ENCODE results near the gene ELL.

The ELL gene

DNA sequence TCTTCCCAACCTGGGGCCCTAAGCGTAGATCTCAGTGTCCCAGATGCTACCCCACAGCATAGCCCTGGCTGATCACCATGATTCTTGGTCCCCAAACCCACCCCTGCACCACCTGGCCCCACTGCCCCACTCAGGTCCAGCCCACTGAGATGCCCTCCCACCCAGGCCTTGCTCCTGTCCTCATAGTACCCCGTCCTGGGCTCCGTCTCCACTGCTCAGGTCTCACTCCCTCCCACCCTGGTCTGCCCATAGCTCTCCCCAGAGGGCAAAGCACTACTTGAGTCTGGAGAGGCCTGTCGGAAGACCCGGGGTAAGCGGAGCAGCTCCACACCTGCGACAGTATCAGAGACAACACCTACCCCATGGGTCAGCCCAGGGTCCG is 48.2 kb downstream of the ELL start:
- Histone ChIP-seq H3K9me3 (no peaks in the 10 kb centered on the region), H3K27me3 (no peaks in the 10 kb centered on the region), H3K4me1 (peaks cover 5% of the 10 kb centered on the region; the same call in 1 of the 2 replicates), H3K36me3 (peaks cover 4% of the 10 kb centered on the region; the same call in 1 of the 2 replicates), H3K4me3 (ENCODE audit: low read depth, low read length) (no peak overlapping the region)
- DNase-seq, result no peak
- TF ChIP-seq CTCF (IDR thresholded peaks at IDR 0.05; ENCODE audit: low read depth, low read length), result no peak

DNA sequence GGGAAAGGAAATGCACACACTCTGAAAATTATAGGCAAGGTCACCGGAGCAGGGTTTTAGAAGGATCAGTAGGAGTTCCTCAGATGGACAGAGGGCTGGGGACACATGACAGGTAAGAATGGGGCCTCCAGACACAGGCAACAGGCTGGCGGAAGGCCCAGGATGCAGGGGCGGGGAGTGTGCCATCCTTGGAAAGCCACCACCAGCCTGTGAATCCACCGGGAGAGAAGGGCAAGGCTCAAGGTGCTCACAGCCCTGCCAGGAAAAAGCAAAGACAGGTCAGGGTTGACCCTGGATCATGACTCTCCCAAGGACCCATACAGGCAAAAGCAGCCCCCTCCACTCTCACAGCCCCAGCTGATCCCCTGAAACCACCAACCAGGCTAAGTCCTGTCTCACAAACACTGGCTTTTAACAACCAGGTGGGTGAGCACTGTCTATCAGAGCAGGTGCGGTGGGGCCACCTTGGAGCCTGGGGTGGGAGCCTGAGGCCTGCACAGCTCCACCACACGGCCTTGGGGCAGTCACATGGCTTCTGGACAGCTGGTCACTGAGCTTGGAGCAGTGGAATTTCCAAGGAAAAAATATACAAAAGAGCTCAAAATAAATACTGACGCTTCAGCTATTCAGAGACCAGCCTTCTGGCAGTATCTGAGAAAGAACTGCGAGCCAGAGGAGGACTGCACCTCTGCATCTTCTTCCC is 48.7 kb downstream of the ELL start:
- Histone ChIP-seq H3K9me3 (no peaks in the 10 kb centered on the region), H3K36me3 (peaks cover 4% of the 10 kb centered on the region; the same call in 1 of the 2 replicates)
- no peak for DNase-seq

DNA sequence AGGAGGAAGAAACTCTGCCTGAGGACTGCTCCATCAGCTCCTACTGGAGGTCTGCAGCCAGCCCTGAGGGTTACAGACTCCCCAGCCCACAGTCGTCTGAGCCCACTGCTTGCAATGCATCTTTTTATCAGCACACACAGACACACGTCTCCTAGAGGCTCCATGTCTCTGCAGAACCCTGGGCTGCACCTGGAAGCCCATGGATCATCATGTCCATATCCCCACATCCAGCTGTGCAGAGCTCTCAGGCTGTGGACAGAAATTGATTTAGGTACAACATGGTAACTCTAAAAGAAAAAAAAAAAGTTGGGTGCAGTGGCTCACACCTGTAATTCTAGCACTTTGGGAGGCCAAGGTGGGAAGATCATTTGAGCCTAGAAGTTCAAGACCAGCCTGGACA is 51.1 kb downstream of the ELL start:
- Histone ChIP-seq H3K36me3 (0 out of 2 replicates have a peak, but pooled peaks cover 4% of the 10 kb centered on the region), H3K4me1 (peaks cover 5% of the 10 kb centered on the region; the same call in 1 of the 2 replicates), H3K4me3 (ENCODE audit: low read depth, low read length) (no peak overlapping the region), H3K27me3 (no peaks in the 10 kb centered on the region), H3K9me3 (no peaks in the 10 kb centered on the region)
- DNase-seq, result no peak
- no peak for TF ChIP-seq CTCF (IDR thresholded peaks at IDR 0.05; ENCODE audit: low read depth, low read length)

More for the DNA sequence above, 48.7 kb downstream of the ELL start:
- TF ChIP-seq CTCF (IDR thresholded peaks at IDR 0.05; ENCODE audit: low read depth, low read length), result no peak
- Histone ChIP-seq H3K4me3 (ENCODE audit: low read depth, low read length) (no peak overlapping the region), H3K27me3 (no peaks in the 10 kb centered on the region), H3K4me1 (peaks cover 5% of the 10 kb centered on the region; the same call in 1 of the 2 replicates)

DNA sequence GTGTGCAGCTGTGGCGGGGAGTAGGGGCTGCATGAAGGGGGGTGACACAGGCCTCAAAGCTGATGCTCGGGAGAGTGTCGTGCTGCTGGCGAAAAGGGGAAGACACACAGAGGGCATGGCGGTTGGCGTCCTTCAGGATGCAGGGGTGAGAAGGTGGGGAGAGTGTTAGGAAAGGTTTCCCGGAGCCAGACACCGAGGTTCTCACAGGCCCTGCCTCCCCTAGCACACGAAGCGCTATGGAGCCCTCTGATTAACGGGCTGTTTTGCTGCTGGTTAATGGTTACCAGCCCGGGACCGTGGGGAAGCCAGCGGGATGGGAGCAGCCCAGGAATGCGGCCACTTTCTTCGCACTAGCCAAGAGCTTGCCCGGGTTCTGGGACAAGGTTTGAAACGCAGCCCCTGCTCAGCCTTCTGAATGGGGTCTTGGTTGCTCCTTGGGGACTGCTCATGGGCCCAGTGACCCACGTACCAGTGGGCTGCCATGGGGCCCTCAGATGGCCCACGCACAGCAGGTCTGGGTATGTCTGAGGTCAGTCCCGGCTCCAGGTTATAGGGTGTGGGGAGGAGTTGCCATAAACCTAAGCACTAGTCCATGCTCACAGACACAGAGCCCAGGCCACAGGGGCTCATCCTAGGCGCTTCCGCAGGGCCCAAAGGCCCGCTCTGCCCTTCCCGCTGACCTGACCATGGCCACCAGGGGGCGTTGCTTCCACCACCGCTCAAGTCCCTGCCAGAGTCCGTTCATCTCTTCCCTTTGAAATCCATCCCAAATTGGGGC is 52.6 kb downstream of the ELL start:
- DNase-seq, result peak; percentile 73
- TF ChIP-seq CTCF (IDR thresholded peaks at IDR 0.05; ENCODE audit: low read depth, low read length), result peak; percentile 83
- H3K36me3 ChIP-seq, result peaks cover 8% of the 10 kb centered on the region
- H3K9me3 ChIP-seq, result no peaks in the 10 kb centered on the region
- H3K4me1 ChIP-seq, result peaks cover 5% of the 10 kb centered on the region; the same call in 1 of the 2 replicates
- H3K27me3 ChIP-seq, result no peaks in the 10 kb centered on the region
- no peak overlapping the region for H3K4me3 ChIP-seq (ENCODE audit: low read depth, low read length)

DNA sequence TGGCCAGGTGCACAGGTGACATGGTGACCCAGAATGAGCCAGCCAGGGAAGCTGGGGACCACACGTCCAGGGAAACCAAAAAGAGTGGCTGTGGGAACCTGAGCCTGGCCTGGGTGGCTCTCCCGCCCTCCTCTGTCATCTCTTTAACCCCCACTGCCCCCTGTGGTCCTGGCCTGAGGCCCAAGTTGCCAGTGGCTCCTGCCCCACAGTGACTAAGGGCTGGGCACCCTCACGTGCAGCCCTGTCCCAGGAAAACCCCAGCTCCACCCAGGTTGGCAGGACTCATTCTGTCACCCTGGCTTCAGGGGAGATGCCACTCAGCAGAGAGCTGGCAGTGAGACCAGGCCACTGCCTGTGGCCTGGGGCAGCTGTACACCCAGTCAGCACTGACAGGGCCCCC is 53.4 kb downstream of the ELL start:
- Histone ChIP-seq H3K4me1 (peaks cover 5% of the 10 kb centered on the region; the same call in 1 of the 2 replicates), H3K27me3 (no peaks in the 10 kb centered on the region), H3K4me3 (ENCODE audit: low read depth, low read length) (no peak overlapping the region), H3K9me3 (no peaks in the 10 kb centered on the region), H3K36me3 (peaks cover 8% of the 10 kb centered on the region)
- no peak for TF ChIP-seq CTCF (IDR thresholded peaks at IDR 0.05; ENCODE audit: low read depth, low read length)
- DNase-seq, result no peak

GRCh38 chr19:18467978-18468377 is 53.9 kb downstream of the ELL start:
- Histone ChIP-seq H3K36me3 (peaks cover 8% of the 10 kb centered on the region), H3K4me1 (peaks cover 5% of the 10 kb centered on the region; the same call in 1 of the 2 replicates), H3K9me3 (no peaks in the 10 kb centered on the region), H3K27me3 (no peaks in the 10 kb centered on the region), H3K4me3 (ENCODE audit: low read depth, low read length) (no peak overlapping the region)
- DNase-seq, result no peak
- no peak for TF ChIP-seq CTCF (IDR thresholded peaks at IDR 0.05; ENCODE audit: low read depth, low read length)
